ENCODE results near the gene TFAP2A.

Gene TFAP2A

DNA sequence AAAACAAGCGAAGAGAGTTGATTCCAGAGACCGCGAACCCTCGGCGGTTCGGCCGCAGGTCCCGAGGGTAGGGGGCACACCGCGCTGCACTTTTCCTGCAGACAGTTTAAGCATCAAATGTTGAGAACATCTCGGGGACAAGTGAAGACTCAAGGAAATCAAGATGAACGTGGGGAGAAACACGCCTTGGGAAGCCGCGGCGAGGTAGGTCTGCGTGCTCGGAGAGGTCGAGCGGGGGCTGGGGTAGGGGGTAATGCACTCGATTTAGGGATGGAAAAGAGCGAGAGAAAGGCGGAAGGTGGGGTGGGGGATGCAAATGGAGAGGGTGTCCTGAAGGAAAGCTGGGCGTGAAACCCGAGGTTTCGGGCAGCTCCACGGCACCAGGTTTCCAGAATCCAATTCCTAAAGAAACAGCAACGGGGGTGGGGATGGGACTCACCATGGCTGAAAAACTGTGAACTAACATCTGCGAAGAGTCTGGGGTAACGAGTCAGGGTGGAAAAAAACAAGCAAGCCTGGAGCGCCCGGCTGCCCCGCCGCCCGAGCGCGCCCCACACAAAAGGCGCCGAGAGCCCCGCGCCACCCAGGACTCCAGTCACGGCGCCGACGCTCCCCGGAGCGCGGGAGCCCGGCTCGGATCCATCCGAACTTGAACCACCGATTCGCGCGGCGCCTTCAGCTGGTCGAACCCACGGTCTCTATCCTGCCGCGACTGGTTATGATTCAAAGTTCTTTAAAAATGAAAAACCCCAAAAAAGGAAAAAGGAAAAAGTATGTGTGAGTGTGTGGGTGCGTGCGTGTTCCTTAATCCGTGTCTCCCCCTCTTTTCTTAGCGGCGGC, 3.5 kb downstream of the TFAP2A start:
- Histone ChIP-seq H3K27me3 (ENCODE audit: insufficient read depth, low read length) (peaks cover 99% of the 10 kb centered on the region), H3K9ac (ENCODE audit: low read depth, low read length) (no peak overlapping the region)
- under 1% methylated on average over 65 of the region's 65 CpGs for WGBS

GRCh38 chr6:10410207-10411050, 4.4 kb downstream of the TFAP2A start:
- Histone ChIP-seq H3K9me3 (ENCODE audit: insufficient read depth, low read depth, low read length) (no peaks in the 10 kb centered on the region), H3K4me1 (ENCODE audit: insufficient read depth, low read length) (peaks cover 42% of the 10 kb centered on the region), H3K4me3 (ENCODE audit: low read length) (peak overlapping the region; percentile 17; the same call in 1 of the 2 replicates), H3K36me3 (ENCODE audit: insufficient read depth, low read length) (no peaks in the 10 kb centered on the region; the same call in 1 of the 2 replicates), H3K9ac (ENCODE audit: low read depth, low read length) (no peak overlapping the region), H3K27ac (ENCODE audit: low read depth, low read length) (no peak overlapping the region), H3K27me3 (ENCODE audit: insufficient read depth, low read length) (peaks cover 99% of the 10 kb centered on the region)
- WGBS = 2% methylated on average over 35 of the region's 36 CpGs

More for the DNA sequence above, 3.5 kb downstream of the TFAP2A start:
- H3K4me3 ChIP-seq (ENCODE audit: low read length) = peak overlapping the region; percentile 57
- peaks cover 41% of the 10 kb centered on the region for H3K4me1 ChIP-seq (ENCODE audit: insufficient read depth, low read length)
- no peak overlapping the region for H3K27ac ChIP-seq (ENCODE audit: low read depth, low read length)
- no peaks in the 10 kb centered on the region; the same call in 1 of the 2 replicates for H3K36me3 ChIP-seq (ENCODE audit: insufficient read depth, low read length)
- H3K9me3 ChIP-seq (ENCODE audit: insufficient read depth, low read depth, low read length) = no peaks in the 10 kb centered on the region

DNA sequence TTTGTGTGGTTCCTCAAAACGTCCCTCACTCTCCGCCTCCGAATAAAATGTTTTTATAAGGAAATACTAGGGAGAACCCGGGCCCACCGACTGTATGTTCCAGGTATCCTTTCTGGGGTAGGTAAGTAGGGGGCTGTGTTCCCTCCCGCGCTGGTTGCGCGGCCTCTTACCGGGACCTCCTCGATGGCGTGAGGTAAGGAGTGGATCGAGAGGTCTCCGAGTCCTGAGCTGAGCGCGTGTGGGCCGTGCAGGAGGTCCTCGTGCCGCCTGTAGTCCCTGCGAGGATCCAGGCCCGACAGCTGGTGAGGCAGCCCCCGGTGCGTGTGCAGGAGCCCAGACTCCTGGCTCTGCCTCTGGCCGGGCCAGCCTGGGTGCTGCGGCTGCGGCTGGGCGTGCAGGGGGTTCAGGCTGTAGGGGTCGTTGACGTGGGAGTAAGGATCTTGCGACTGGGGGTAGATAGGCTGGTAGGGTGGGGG, 5.1 kb downstream of the TFAP2A start:
- H3K9ac ChIP-seq (ENCODE audit: low read depth, low read length) = no peak overlapping the region
- peaks cover 99% of the 10 kb centered on the region for H3K27me3 ChIP-seq (ENCODE audit: insufficient read depth, low read length)
- H3K4me1 ChIP-seq (ENCODE audit: insufficient read depth, low read length) = peaks cover 46% of the 10 kb centered on the region
- H3K4me3 ChIP-seq (ENCODE audit: low read length) = peak overlapping the region; percentile 17
- H3K9me3 ChIP-seq (ENCODE audit: insufficient read depth, low read depth, low read length) = no peaks in the 10 kb centered on the region
- no peaks in the 10 kb centered on the region; the same call in 1 of the 2 replicates for H3K36me3 ChIP-seq (ENCODE audit: insufficient read depth, low read length)
- 3% methylated on average over 30 of the region's 30 CpGs for WGBS
- H3K27ac ChIP-seq (ENCODE audit: low read depth, low read length) = no peak overlapping the region

- WGBS = under 1% methylated on average over 7 of the region's 8 CpGs
- no peak overlapping the region for H3K27ac ChIP-seq (ENCODE audit: low read depth, low read length)
- H3K4me3 ChIP-seq (ENCODE audit: low read length) = peak overlapping the region; percentile 17; the same call in 1 of the 2 replicates
- H3K4me1 ChIP-seq (ENCODE audit: insufficient read depth, low read length) = peaks cover 46% of the 10 kb centered on the region
- no peaks in the 10 kb centered on the region; the same call in 1 of the 2 replicates for H3K36me3 ChIP-seq (ENCODE audit: insufficient read depth, low read length)
- no peaks in the 10 kb centered on the region for H3K9me3 ChIP-seq (ENCODE audit: insufficient read depth, low read depth, low read length)
- H3K27me3 ChIP-seq (ENCODE audit: insufficient read depth, low read length) = peaks cover 97% of the 10 kb centered on the region
- H3K9ac ChIP-seq (ENCODE audit: low read depth, low read length) = no peak overlapping the region
Measured at GRCh38 chr6:10409233-10409721, 5.6 kb downstream of the TFAP2A start.

- Histone ChIP-seq H3K36me3 (ENCODE audit: insufficient read depth, low read length) (no peaks in the 10 kb centered on the region; the same call in 1 of the 2 replicates), H3K27ac (ENCODE audit: low read depth, low read length) (no peak overlapping the region)
Measured at GRCh38 chr6:10408457-10408856, 6.4 kb downstream of the TFAP2A start.

DNA sequence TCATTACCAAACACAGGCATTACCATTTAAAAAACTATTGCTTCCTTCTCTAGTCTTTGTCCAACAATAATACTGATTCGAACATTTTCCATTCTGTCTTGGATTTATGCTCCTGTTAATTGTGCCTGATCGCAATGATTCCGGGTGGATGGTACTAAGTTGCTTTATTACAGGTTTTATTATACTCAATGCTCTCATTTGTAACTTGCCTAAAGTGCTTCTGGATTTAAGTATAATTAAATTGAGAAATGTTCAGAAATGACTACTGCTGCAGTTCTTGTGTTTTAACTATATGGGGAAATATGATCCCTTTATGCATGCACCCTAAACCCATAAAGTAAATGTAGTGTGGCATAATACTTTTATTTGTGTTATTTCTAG, 7.2 kb downstream of the TFAP2A start:
- Histone ChIP-seq H3K27me3 (ENCODE audit: insufficient read depth, low read length) (peaks cover 94% of the 10 kb centered on the region), H3K36me3 (ENCODE audit: insufficient read depth, low read length) (no peaks in the 10 kb centered on the region; the same call in 1 of the 2 replicates)

More at GRCh38 chr6:10408457-10408856, 6.4 kb downstream of the TFAP2A start:
- H3K9ac ChIP-seq (ENCODE audit: low read depth, low read length) = no peak overlapping the region
- no peaks in the 10 kb centered on the region for H3K9me3 ChIP-seq (ENCODE audit: insufficient read depth, low read depth, low read length)
- peaks cover 94% of the 10 kb centered on the region for H3K27me3 ChIP-seq (ENCODE audit: insufficient read depth, low read length)
- no CpG with 5 or more reads among the region's 1 CpG for whole genome bisulfite sequencing
- H3K4me3 ChIP-seq (ENCODE audit: low read length) = no peak overlapping the region
- H3K4me1 ChIP-seq (ENCODE audit: insufficient read depth, low read length) = peaks cover 44% of the 10 kb centered on the region

DNA sequence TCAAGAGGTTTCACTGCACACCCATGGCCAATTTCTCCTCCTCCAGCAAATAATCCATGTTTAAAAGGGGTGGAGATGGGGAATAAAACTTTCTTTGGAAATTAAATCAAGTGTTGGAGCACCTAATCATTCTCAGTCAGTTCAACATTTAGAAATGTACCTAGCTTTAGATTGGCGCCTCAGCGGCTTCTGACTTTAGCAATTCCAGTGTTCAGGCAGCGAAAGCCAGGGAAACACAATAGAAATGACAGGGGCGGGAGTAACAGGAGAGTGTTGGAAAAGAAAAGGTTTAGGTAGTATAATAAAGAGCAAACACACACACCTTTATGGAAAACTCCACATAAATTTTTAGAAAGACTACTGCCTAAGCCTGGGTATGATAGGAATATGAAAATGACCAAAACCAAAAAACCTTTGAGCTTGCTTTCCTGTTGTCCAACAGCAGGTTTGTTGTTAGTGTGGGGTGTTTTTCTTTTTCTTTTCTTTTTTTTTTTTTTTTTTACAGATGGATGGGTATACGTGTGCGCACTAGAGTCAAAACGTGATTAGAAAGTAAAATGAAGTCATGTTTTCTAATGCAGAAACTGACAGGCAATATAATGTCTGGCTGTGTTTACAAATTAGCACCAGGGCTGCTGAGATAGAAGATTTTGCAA, 7.7 kb downstream of the TFAP2A start:
- H3K36me3 ChIP-seq (ENCODE audit: insufficient read depth, low read length) = no peaks in the 10 kb centered on the region; the same call in 1 of the 2 replicates
- H3K4me1 ChIP-seq (ENCODE audit: insufficient read depth, low read length) = peaks cover 45% of the 10 kb centered on the region
- H3K4me3 ChIP-seq (ENCODE audit: low read length) = no peak overlapping the region
- H3K27me3 ChIP-seq (ENCODE audit: insufficient read depth, low read length) = peaks cover 95% of the 10 kb centered on the region
- no peak overlapping the region for H3K9ac ChIP-seq (ENCODE audit: low read depth, low read length)
- H3K27ac ChIP-seq (ENCODE audit: low read depth, low read length) = no peak overlapping the region
- WGBS = 16% methylated on average over 7 of the region's 7 CpGs
- no peaks in the 10 kb centered on the region for H3K9me3 ChIP-seq (ENCODE audit: insufficient read depth, low read depth, low read length)

More for the DNA sequence above, 7.2 kb downstream of the TFAP2A start:
- WGBS = 61% methylated on average over 3 of the region's 3 CpGs
- Histone ChIP-seq H3K9ac (ENCODE audit: low read depth, low read length) (no peak overlapping the region), H3K27ac (ENCODE audit: low read depth, low read length) (no peak overlapping the region), H3K4me3 (ENCODE audit: low read length) (no peak overlapping the region), H3K9me3 (ENCODE audit: insufficient read depth, low read depth, low read length) (no peaks in the 10 kb centered on the region), H3K4me1 (ENCODE audit: insufficient read depth, low read length) (peaks cover 45% of the 10 kb centered on the region)

- Histone ChIP-seq H3K4me3 (ENCODE audit: low read length) (no peak overlapping the region), H3K36me3 (ENCODE audit: insufficient read depth, low read length) (no peaks in the 10 kb centered on the region; the same call in 1 of the 2 replicates)
Measured at GRCh38 chr6:10406556-10406955, 8.3 kb downstream of the TFAP2A start.

DNA sequence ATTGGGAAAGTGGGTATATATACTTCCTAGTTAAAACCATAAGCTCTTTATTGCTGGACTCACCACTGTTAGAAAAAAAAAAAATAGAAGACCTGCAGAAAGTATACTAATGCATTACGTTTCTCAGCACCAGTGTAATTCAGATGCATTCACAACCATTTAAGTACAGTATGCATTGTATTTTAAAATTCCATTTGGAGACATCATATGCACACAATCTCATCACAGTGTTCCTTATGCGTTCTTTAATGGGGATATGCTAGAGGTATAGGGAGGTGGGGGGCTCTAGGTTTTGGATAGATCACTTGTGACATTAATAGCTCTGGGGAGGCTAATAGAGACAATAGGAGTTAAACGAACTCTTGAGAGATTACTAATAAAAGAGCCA, 9.4 kb downstream of the TFAP2A start:
- Histone ChIP-seq H3K4me1 (ENCODE audit: insufficient read depth, low read length) (peaks cover 60% of the 10 kb centered on the region), H3K4me3 (ENCODE audit: low read length) (peak overlapping the region; percentile 74), H3K36me3 (ENCODE audit: insufficient read depth, low read length) (no peaks in the 10 kb centered on the region; the same call in 1 of the 2 replicates), H3K27me3 (ENCODE audit: insufficient read depth, low read length) (peaks cover 95% of the 10 kb centered on the region), H3K27ac (ENCODE audit: low read depth, low read length) (no peak overlapping the region), H3K9me3 (ENCODE audit: insufficient read depth, low read depth, low read length) (no peaks in the 10 kb centered on the region), H3K9ac (ENCODE audit: low read depth, low read length) (no peak overlapping the region)
- WGBS = 43% methylated on average over 2 of the region's 3 CpGs

More at GRCh38 chr6:10406556-10406955, 8.3 kb downstream of the TFAP2A start:
- Histone ChIP-seq H3K27me3 (ENCODE audit: insufficient read depth, low read length) (peaks cover 95% of the 10 kb centered on the region), H3K9ac (ENCODE audit: low read depth, low read length) (no peak overlapping the region), H3K9me3 (ENCODE audit: insufficient read depth, low read depth, low read length) (no peaks in the 10 kb centered on the region), H3K27ac (ENCODE audit: low read depth, low read length) (no peak overlapping the region), H3K4me1 (ENCODE audit: insufficient read depth, low read length) (peaks cover 50% of the 10 kb centered on the region)
- WGBS = 40% methylated on average over 1 of the region's 1 CpG

DNA sequence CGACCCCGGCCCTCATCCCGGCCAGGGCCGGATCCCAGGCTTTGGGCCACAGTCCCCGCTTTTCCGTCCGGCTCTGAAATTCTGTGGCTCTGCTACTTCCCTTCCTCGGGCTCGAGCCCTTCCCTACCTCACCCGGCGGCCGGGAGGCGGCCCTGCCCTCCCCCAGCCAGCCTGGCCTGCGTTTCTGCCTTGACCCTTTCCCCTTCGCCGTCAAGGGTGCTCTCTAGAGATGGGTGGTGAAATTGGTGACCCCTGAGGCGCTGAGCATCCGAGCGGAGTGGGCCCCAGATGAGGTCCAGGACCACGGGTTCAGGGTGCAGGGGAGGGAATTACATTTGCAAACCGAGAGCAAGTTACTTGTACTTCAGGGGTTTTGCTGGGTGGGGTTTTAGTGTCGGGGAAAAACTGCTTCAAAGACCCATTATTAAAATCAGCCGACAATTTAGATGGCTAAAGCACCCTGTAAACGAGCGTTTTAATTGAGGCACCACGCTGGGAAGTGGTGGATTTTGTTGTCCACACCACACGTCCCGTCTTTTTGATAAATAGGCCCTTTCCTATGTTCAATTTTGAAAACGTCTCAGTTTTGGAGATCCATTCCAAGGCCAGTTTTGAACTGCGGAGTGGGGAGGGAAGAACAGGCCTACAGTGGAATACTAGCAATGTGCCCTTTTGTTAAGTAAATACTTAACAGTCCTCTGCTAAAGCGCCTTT, 9.9 kb downstream of the TFAP2A start:
- Histone ChIP-seq H3K4me3 (ENCODE audit: low read length) (peak overlapping the region; percentile 74), H3K9me3 (ENCODE audit: insufficient read depth, low read depth, low read length) (no peaks in the 10 kb centered on the region), H3K27me3 (ENCODE audit: insufficient read depth, low read length) (peaks cover 95% of the 10 kb centered on the region), H3K4me1 (ENCODE audit: insufficient read depth, low read length) (peaks cover 66% of the 10 kb centered on the region), H3K27ac (ENCODE audit: low read depth, low read length) (peak overlapping the region; percentile 78; the same call in 1 of the 2 replicates), H3K9ac (ENCODE audit: low read depth, low read length) (peak overlapping the region; percentile 69), H3K36me3 (ENCODE audit: insufficient read depth, low read length) (no peaks in the 10 kb centered on the region; the same call in 1 of the 2 replicates)
- WGBS = 3% methylated on average over 30 of the region's 31 CpGs
